ENCODE data around the gene GARIN5B.

Gene GARIN5B

DNA sequence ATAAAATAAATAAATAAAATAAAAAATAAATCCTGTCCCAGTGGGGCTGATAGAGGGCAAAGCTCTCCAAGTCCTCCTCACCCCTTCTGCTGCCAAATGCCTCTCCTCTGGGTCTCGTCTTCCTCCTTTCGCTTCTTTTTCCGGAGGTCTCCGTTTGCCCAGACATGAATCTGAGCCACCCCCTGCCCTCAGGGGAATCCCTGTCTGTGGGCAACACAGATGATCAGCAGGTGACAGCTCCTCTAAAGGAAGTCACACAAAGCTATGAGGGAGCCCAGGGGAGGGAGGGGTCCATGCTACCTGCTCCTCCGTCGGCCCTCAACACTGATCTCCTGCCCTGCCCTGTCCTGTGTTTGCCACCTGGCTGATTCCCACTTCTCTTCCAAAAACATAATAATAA, 38.4 kb downstream of the GARIN5B start:
- Mint-ChIP-seq H3K9me3 (no peaks in the 10 kb centered on the region), H3K27ac (peak overlapping the region in 1 of 2 donors; percentile 44), H3K36me3 (ENCODE audit: insufficient read depth) (no peaks in the 10 kb centered on the region), H3K4me1 (ENCODE audit: low read depth in 2 of 2) (no peaks in the 10 kb centered on the region), H3K4me3 (no peak overlapping the region), H3K27me3 (peaks cover 26 to 51% of the 10 kb centered on the region in 2 donors)
- DNase-seq (no peak), ATAC-seq (replicated peaks) (no peak)

DNA sequence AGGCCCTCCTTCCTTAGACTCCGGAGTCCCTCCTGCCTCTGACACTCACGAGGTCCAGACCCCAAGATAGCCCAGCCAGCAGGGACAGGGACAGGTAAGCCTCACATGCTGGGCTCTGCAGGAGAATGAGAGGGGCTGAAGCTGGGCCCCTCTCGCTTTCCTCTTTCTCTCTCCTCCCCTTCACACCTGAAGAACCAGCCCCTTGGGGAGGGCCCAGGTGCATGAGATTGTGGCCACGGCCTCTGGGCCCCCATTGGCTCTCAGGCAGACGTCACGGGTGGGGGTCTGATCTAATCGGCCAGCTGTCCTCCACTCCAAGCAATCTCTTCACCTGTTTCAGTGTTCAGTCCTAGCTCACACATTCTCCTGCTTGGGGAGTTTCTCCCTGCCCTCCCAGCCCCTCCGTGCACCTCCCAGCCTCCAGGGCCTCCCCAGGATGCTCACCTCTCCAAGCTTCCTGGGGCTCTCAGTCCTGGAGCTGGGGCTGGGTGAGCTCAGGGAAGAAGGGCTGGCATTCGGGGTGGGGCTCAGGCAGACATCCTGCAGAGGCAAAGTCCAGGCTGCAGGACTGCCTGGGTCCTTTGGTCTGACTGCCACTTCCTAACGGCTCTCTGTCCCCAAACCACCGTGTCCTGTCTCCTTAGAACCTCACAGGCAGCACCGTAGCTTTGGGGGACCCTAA, 40.7 kb downstream of the GARIN5B start:
- Mint-ChIP-seq H3K36me3 (ENCODE audit: insufficient read depth) (peaks cover 4% of the 10 kb centered on the region), H3K27me3 (peaks cover 20 to 52% of the 10 kb centered on the region in 2 donors), H3K4me3 (no peak overlapping the region), H3K27ac (peak overlapping the region in 1 of 2 donors; percentile 59), H3K9me3 (no peaks in the 10 kb centered on the region), H3K4me1 (ENCODE audit: low read depth in 2 of 2) (no peaks in the 10 kb centered on the region)
- DNase-seq = no peak
- no peak for ATAC-seq (replicated peaks)

DNA sequence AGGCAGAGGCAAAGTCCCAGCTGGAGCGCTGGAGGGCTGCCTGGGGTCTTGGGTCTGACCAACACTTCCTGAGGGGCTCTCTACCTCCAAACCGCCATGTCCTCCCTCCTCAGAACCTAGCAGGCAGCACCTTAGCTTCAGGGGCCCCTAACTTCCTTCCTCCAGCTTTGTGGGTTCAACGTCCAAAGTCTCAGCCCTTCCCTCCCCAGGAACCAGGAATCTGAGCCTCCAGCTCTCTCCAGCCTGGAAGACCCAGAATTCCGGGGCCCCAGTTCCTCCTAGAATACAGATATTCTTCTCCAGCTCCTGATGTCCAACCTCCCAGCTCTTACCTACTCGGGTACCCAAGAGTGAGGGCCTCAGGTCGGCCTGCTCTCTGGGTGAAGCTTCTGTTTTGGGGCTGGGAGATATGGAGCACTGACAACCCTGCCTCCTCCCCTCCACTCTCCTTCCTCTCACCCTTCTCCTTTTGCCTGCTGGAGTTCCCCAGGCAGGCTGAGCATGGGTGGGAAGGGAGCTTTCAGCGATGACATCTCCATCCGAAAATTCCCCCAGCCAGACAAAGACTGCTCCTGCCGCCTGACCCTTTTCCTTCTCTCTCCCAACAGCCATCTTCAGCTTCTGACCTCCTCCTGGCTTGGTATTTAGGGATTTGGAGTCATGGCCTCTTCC, 41.5 kb downstream of the GARIN5B start:
- Mint-ChIP-seq H3K4me1 (ENCODE audit: low read depth in 2 of 2) (no peaks in the 10 kb centered on the region), H3K36me3 (ENCODE audit: insufficient read depth) (peaks cover 4% of the 10 kb centered on the region), H3K27me3 (peaks cover 20 to 50% of the 10 kb centered on the region in 2 donors), H3K27ac (no peak overlapping the region), H3K9me3 (no peaks in the 10 kb centered on the region), H3K4me3 (no peak overlapping the region)
- DNase-seq (no peak), ATAC-seq (replicated peaks) (no peak)

DNA sequence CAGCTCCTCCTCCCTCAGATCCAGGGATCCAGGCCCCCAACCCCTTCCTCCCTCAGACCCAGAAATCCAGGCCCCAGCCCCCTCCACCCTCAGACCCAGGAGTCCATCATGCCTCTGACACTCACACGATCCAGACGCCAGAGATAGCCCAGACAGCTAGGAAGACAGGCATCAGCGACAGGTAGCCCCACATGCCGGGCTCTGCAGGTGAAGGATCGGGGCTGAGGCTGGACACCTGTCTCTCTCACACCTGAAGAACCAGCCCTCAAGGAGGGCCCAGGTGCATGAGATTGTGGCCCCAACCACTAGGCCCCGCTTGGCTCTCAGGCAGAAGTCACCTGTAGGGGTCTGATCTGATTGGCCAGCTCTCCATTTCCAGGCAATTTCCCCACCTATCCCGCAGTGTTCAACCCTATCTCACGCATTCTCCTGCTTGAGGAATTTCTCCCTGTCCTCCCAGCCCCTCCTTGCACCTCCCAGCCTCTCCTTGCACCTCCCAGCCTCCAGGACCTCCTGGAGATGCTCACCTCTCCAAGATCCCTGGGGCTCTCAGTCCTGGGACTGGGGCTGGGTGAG, 42.1 kb downstream of the GARIN5B start:
- no peak for DNase-seq
- Mint-ChIP-seq H3K27ac (no peak overlapping the region), H3K4me3 (no peak overlapping the region), H3K27me3 (peaks cover 20 to 43% of the 10 kb centered on the region in 2 donors), H3K36me3 (ENCODE audit: insufficient read depth) (peaks cover 4% of the 10 kb centered on the region), H3K4me1 (ENCODE audit: low read depth in 2 of 2) (no peaks in the 10 kb centered on the region), H3K9me3 (no peaks in the 10 kb centered on the region)
- ATAC-seq (replicated peaks) = no peak

DNA sequence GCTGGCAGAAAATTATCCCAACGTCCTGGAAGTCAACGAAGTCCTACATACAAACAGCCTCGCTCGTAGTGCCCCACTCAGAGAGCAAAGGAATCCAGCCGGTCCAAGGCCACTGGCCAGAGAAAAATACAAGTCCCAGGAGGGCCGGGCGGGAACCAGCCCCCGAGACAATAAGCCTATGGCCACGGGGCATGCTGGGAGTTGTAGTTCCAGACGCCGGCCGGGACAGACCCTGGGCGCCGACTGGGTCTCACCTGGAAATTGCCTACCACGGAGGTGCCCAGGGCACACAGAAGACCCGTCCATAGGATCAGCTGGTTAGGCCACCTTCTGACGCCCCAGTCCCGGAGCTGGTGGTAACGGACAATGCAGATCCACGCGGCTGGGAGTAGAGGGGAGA, 43.3 kb downstream of the GARIN5B start:
- DNase-seq = no peak
- Mint-ChIP-seq H3K36me3 (ENCODE audit: insufficient read depth) (peaks cover 4% of the 10 kb centered on the region), H3K27ac (no peak overlapping the region), H3K9me3 (no peaks in the 10 kb centered on the region), H3K27me3 (peaks cover 18 to 38% of the 10 kb centered on the region in 2 donors), H3K4me3 (no peak overlapping the region), H3K4me1 (ENCODE audit: low read depth in 2 of 2) (no peaks in the 10 kb centered on the region)
- no peak for ATAC-seq (replicated peaks)

DNA sequence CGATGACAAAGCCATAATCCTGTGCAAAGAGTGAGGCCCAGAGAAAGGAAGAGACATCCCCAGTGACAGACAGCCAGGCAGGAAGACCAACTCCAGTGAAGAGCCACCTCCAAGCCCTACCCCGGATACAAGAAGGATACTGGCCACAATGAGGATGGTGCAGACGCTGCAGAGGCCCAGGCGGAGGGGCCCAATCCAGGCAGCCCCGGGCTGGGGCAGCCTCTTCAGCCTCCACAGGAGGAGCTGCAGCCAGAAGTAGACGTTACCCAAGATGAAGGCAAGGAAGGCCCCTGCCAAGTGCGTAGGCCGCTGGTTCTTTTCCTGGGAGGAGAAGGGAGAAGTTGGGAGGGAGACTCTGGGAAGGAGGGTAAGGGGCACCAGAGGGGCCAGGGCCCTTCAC, 46.4 kb downstream of the GARIN5B start:
- H3K27me3 Mint-ChIP-seq = peaks cover 3 to 16% of the 10 kb centered on the region in 2 donors
- no peak overlapping the region for H3K4me3 Mint-ChIP-seq
- H3K36me3 Mint-ChIP-seq (ENCODE audit: insufficient read depth) = peaks cover 8% of the 10 kb centered on the region
- DNase-seq (no peak), ATAC-seq (replicated peaks) (no peak)
- H3K9me3 Mint-ChIP-seq = no peaks in the 10 kb centered on the region
- H3K4me1 Mint-ChIP-seq (ENCODE audit: low read depth in 2 of 2) = no peaks in the 10 kb centered on the region
- H3K27ac Mint-ChIP-seq = no peak overlapping the region

DNA sequence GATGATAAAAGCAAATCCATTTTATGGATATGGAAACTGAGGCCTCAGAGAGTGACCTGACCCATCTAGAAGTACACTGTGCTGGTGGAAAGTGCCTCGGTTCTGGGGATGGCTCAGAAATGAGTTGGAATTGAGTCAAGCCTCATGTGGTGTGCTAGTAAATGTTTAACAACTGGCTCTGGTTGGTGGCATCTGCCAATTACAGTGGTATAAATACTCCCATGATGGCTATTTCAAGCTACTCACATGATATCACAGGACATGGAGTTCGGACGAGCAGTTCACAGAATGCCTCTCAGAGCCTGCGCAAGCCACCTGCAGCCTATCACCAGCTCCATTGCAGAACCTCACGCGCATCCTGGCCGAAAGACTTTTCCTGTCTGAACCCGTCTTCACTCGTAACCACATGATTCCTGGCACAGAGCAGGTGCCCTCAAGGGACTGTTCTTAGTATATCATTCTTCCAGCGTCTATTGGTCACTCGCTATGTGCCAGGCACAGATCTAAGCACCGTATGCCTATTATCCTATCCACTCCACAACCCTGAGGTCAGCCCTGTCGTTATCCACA, 47.0 kb downstream of the GARIN5B start:
- peaks cover 8% of the 10 kb centered on the region for H3K36me3 Mint-ChIP-seq (ENCODE audit: insufficient read depth)
- H3K4me1 Mint-ChIP-seq (ENCODE audit: low read depth in 2 of 2) = no peaks in the 10 kb centered on the region
- peaks cover 0 to 10% of the 10 kb centered on the region in 2 donors for H3K27me3 Mint-ChIP-seq
- no peaks in the 10 kb centered on the region for H3K9me3 Mint-ChIP-seq
- no peak overlapping the region for H3K4me3 Mint-ChIP-seq
- no peak for ATAC-seq (replicated peaks)
- DNase-seq = no peak
- H3K27ac Mint-ChIP-seq = no peak overlapping the region

DNA sequence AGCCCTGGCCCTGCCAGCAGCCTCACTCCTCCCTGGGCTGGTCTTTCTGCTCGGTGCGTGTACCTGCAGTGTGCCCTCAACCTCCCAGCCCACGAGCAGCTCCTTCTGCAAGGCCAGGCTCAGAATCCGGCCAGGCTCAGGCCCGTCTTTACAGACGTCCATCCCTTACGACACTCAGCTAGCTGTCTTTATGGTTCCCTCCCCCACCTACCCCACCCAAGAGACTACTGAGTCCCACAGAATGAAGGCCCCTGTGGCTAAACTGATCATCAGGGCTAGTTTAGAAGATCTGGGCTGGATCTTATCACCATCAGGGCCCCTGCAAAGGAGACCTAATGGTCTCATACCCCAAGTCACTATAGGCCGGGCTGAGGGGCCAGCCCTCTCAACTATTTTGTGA, 48.7 kb downstream of the GARIN5B start:
- Mint-ChIP-seq H3K4me1 (ENCODE audit: low read depth in 2 of 2) (no peaks in the 10 kb centered on the region), H3K27me3 (no peaks in the 10 kb centered on the region), H3K27ac (no peak overlapping the region), H3K4me3 (no peak overlapping the region), H3K36me3 (ENCODE audit: insufficient read depth) (peaks cover 6% of the 10 kb centered on the region), H3K9me3 (no peaks in the 10 kb centered on the region)
- DNase-seq (no peak), ATAC-seq (replicated peaks) (no peak)

DNA sequence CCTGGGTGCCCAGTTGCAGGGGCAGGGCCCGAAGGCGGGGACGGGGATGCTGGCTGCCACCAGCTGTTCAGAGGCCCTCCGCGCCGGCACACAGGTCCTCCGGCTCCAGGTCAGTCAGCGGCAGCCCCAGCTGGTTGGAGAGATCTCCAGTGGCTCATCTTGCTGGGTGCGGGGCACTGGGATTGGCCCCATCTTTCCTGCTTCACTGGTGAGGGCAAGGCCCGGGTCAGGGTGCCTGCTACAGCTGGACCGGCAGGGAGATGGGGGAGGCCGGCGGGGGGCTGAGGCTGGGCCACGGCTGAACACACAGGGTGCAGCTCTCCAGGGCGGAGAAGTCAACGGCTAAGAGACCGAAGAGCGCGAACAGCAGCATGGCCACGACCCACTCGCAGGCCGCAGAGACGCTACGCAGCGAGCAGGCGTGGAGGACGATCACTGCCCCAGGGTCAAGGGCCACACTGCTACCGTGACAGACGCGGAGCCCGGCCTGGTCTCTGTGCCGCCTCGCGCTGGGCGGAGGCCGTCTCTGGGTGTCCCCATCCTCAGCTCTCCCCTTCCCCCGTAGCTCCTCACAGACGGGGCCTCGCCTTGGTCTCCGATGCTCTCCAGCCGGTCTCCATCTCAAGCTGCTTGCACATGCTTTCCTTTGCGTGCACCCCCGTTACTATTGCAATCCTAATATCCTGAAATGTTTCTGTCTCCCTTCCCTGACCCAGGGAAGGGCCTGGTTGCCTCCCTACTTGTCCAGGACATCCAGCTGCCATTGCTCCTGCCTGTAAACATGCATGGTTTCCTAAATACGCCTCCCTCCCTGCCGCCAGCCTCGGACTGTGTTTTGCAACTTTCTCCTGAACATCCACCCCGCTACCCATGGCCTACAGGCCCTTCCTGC, 50.2 kb downstream of the GARIN5B start:
- H3K4me1 Mint-ChIP-seq (ENCODE audit: low read depth in 2 of 2) = no peaks in the 10 kb centered on the region
- H3K27ac Mint-ChIP-seq = peak overlapping the region in 1 of 2 donors; percentile 72
- no peak for DNase-seq
- H3K4me3 Mint-ChIP-seq = no peak overlapping the region
- ATAC-seq (replicated peaks) = no peak
- H3K36me3 Mint-ChIP-seq (ENCODE audit: insufficient read depth) = peaks cover 9% of the 10 kb centered on the region
- H3K9me3 Mint-ChIP-seq = no peaks in the 10 kb centered on the region
- H3K27me3 Mint-ChIP-seq = no peaks in the 10 kb centered on the region

DNA sequence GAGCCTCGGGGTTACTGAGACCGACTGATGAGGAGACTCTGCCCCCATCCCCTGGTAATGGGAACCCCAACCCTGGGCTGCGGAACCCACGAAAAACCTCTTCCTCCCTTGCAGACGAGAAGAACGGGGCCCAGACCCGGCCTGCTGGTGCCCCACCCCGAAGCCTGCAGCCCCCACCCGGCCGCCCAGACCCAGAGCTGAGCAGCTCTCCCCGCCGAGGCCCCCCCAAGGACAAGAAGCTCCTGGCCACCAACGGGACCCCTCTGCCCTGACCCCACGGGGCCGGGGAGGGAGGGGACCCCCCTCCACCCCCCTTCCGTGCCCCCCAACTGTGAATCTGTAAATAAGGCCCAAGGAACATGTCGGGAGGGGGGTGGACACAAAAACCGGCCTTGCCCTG, 51.3 kb downstream of the GARIN5B start:
- H3K4me1 Mint-ChIP-seq (ENCODE audit: low read depth in 2 of 2) = no peaks in the 10 kb centered on the region
- H3K36me3 Mint-ChIP-seq (ENCODE audit: insufficient read depth) = peaks cover 16% of the 10 kb centered on the region
- DNase-seq = no peak
- H3K27me3 Mint-ChIP-seq = no peaks in the 10 kb centered on the region
- no peak overlapping the region for H3K4me3 Mint-ChIP-seq
- no peaks in the 10 kb centered on the region for H3K9me3 Mint-ChIP-seq
- H3K27ac Mint-ChIP-seq = no peak overlapping the region
- no peak for ATAC-seq (replicated peaks)

DNA sequence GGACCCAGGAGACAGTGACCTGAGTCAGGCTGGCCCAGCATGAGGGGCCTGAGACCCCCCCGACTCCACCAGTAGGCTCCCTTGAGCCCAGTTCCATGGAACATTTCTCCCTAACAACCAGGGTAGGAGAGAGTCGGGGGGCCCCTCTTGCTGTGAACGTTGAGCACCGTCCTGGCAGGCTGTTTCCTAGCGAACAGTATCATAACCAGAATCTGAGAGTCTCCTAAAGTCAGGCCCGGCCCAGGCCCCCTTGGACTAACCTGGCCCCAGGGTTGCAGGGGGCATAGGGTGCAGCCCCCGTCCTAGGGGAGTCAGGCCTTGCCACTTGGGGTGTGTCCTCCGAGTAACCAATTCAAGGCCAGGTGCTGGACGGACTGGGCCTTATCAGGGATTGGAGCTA, 51.7 kb downstream of the GARIN5B start:
- no peak overlapping the region for H3K4me3 Mint-ChIP-seq
- H3K9me3 Mint-ChIP-seq = no peaks in the 10 kb centered on the region
- no peaks in the 10 kb centered on the region for H3K4me1 Mint-ChIP-seq (ENCODE audit: low read depth in 2 of 2)
- no peak for DNase-seq
- H3K27ac Mint-ChIP-seq = no peak overlapping the region
- ATAC-seq (replicated peaks) = no peak
- peaks cover 16% of the 10 kb centered on the region for H3K36me3 Mint-ChIP-seq (ENCODE audit: insufficient read depth)
- H3K27me3 Mint-ChIP-seq = no peaks in the 10 kb centered on the region

DNA sequence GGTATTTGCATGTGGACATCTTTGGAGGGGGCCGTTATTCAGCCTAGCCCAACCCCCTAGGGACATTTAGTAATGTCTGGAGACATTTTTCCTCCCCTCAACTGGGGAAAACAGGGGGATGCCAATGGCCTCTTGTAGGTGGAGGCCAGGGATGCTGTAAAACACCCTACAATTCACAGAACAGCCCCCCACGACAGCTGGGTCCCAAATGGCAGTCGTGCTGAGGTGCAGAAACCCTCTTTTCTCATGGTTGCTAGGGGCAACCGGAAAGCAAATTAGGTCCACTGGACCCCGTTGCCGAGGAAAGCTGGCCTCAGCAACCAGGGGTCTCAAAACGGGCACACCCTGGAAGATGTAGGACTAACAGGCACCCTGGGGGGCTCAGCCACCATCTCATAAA, 52.6 kb downstream of the GARIN5B start:
- no peaks in the 10 kb centered on the region for H3K9me3 Mint-ChIP-seq
- H3K27me3 Mint-ChIP-seq = no peaks in the 10 kb centered on the region
- H3K27ac Mint-ChIP-seq = peak overlapping the region in 1 of 2 donors; percentile 51
- H3K4me3 Mint-ChIP-seq = no peak overlapping the region
- peaks cover 16% of the 10 kb centered on the region for H3K36me3 Mint-ChIP-seq (ENCODE audit: insufficient read depth)
- DNase-seq = no peak
- no peak for ATAC-seq (replicated peaks)
- H3K4me1 Mint-ChIP-seq (ENCODE audit: low read depth in 2 of 2) = no peaks in the 10 kb centered on the region

DNA sequence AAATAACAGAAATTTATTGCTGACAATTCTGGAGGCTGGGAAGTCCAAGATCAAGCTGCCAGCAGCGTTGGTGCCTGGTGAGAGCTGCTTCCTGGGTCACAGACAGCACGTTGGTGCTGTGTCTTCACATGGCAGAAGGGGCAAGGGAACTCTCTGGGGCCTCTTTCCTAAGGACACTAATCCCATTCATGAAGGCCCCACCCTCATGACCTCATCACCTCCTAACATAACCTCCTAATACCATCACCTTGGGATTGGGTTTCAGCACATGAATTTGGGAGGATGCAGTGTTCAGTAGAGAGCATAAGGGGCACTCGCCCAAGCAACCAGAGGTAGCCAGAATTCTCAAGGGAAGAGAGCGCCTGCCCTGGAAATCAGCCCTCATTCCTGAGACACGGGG, 53.6 kb downstream of the GARIN5B start:
- no peak for DNase-seq
- H3K27ac Mint-ChIP-seq = no peak overlapping the region
- no peak for ATAC-seq (replicated peaks)
- peaks cover 0 to 2% of the 10 kb centered on the region in 2 donors for H3K4me1 Mint-ChIP-seq (ENCODE audit: low read depth in 2 of 2)
- no peak overlapping the region for H3K4me3 Mint-ChIP-seq
- H3K9me3 Mint-ChIP-seq = no peaks in the 10 kb centered on the region
- peaks cover 16% of the 10 kb centered on the region for H3K36me3 Mint-ChIP-seq (ENCODE audit: insufficient read depth)
- no peaks in the 10 kb centered on the region for H3K27me3 Mint-ChIP-seq
